CMK (cell line): ENCODE measurements around the gene ALPI.
"Not testable (repeated sequence)": the region's sequence is repeated elsewhere in the genome, so short reads cannot be mapped to it uniquely, and the experiment has no call there.

Source experiments
- DNase-seq: peaks from one replicate; pipeline ENCODE4 v3.0.0-alpha.2; 2010; ENCODE audit warnings: low read depth

ALPI gene

GRCh38 chr2:232443047-232443446 is 12.9 kb upstream of the ALPI start:
- DNase-seq: not testable (repeated sequence)

DNA sequence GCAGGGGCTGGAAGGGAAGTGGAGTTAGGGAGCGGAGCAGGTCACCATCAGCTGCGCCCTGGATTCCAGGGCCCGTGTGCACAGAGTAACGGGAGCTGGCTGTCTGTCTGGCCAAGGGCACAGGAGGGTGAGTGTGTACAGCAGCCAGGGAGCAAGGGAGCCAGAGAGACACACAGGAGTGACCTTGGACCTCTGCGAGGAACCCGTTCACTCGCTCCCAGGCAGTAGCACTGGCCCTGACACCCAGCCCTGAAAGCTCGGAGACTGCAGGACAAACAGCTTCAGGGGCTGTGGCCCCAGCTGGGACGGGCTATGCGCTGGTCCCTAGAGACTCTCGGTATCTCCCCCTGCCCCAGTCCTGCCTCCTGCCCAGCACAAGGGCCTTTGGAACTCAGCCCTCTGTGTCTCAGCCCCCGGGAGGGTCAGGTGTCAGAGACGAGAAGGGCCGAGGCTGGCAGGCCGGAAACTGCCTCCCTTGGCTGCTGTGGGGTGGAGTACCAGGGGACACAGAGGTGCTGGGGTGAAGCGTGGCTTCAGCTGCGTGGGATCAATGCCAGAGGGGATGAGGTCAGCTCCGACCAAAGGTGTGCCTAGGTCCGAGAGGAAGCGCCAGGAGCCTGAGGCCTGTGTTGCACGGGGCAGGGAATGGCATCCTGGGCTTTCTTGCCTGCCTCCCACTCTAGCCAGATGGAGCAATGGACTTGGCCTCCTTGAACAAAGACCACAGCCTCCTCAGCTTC is 12.1 kb upstream of the ALPI start:
- DNase-seq: not testable (repeated sequence)

DNA sequence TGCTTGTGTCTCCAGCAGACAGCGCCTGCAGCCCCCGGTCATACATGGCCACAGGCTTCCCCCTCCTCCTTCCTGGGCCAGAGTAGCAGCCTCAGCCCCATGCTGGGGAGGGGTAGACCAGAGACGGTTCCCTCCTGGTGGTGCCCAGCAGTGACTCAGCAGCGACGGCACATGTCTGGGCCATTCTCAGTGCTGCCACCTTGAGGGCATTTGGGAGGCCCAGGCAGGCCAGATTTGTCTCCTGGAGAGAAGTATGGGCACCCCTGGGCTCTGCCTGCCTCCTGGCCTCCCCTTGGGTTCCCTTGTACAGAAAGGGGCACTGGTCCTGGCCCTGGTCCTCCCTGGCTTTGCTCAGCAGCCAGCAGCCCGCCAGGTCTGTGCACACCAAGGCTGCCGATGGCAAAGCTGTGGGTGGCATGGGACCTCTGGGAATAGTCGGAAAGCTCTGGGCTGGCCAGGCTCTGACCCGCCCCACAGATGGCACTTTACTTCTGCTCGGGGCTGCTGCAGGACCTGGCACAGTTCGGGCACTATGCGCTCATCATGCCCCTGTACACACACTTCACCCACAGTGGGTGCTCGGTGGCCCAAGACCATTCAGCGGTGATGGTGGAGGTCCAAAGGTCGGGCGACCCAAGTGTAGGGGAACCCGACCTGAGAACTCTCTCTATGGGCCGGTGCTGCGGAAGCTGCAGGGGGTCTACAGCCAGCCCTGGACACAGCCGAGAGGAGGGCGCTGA is 11.4 kb upstream of the ALPI start:
- DNase-seq: no peak

- DNase-seq: not testable (repeated sequence)
Measured at GRCh38 chr2:232445149-232445885, 10.6 kb upstream of the ALPI start.

- DNase-seq: not testable (repeated sequence)
Measured at GRCh38 chr2:232446266-232446777, 9.6 kb upstream of the ALPI start.

DNA sequence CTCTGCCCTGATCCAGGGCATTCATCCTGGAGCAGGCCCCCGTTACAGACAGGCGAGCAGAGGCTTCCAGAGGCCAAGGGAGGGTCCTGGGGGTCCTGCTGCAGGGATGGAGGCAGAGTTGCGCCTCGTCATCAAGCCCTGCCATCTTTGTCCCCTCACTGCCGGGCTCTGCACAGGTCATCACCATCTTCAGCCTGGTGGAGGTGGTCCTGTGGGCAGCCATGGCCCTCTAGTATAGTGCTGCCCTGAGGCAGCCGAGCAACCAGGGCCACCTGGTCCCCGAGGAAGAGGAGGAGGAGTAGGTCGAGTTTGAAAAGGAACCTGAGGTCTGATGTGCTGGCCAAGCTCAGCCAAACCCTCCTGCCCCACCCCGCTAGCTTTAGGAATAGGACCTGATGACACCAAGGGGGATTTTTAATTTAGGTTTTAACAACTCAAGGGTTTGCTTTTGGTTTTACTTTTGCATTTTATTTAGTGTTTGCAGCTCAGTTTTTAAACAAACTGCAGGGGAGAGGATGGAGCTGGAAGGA is 8.8 kb upstream of the ALPI start:
- no peak for DNase-seq

DNA sequence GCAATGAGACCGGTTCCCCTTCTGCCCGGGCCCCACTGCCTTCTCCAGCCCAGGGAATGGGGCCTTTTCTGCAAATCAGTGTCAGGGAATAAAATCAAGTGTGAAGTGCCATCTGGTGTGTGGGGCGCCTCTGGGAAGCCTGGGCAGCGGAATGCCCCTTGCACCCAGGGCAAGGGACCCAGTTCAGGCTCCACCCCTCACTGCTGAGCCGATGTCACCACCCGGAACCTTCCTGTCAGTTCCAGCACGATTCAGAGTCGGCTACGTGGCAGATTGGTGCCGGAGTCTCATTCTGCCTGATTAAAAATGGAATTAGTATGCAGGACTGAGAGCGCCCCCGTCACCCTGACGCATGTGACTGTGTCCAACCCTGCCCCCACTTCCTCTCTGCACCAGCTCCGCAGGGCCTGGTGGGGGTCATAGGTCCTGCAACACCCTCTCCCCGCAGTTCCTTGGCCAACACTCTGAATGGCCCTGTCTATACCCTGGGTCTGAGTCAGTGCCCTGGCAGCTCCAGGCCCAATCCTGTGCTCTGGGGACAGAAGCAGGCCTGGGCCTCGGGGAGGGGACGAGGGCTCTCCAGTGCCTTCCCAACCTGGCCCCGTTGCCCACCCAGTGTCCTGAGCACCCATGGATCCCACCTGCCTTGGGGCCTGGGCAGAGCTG is 8.2 kb upstream of the ALPI start:
- DNase-seq: no peak

GRCh38 chr2:232448304-232448690 is 7.7 kb upstream of the ALPI start:
- no peak for DNase-seq

GRCh38 chr2:232449964-232450363 is 6.0 kb upstream of the ALPI start:
- no peak for DNase-seq

- DNase-seq: not testable (repeated sequence)
Measured at GRCh38 chr2:232451645-232452044, 4.3 kb upstream of the ALPI start.

DNA sequence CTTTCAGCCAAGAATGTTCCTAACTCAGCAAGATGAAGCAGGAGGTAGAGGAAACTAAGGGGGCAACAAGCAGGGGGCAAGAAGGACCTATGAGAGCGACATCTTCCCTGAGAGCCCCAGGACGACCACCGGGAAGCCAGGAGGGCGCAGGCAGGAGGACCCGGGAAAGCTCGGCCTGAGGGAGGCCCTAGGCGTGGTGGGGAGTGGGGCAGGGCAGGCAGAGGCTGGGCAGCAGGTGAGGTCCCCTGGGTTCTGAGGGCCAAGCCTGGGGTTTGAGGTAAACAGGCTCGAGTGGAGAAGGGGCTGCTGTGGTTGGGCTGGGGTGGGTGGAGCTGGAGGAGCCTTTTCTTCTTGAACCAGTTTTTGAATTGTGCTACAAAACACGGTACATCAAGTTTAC is 1.3 kb upstream of the ALPI start:
- no peak for DNase-seq

DNA sequence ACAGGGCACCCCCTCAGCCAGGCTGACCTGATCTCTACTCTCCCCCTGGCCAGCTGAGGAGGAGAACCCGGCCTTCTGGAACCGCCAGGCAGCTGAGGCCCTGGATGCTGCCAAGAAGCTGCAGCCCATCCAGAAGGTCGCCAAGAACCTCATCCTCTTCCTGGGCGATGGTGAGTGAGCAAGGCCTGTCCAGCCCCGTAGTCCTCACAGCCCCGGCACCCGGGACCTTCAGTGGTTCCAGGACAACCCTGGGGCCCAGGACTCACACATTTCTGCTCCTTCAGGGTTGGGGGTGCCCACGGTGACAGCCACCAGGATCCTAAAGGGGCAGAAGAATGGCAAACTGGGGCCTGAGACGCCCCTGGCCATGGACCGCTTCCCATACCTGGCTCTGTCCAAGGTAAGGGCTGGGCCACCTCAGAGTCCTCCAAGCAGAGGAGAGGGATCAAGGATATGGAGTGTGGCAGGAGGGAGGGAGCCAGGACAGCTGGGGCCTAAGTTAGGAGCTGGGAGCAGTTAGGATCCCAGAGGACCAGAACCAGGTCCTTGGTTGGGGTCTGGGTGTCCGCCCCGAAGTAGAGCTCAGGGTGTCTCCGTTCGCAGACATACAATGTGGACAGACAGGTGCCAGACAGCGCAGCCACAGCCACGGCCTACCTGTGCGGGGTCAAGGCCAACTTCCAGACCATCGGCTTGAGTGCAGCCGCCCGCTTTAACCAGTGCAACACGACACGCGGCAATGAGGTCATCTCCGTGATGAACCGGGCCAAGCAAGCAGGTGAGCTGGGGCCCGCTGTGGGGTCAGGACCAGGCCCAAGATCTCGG is 555 bp downstream of the ALPI start:
- DNase-seq: no peak

DNA sequence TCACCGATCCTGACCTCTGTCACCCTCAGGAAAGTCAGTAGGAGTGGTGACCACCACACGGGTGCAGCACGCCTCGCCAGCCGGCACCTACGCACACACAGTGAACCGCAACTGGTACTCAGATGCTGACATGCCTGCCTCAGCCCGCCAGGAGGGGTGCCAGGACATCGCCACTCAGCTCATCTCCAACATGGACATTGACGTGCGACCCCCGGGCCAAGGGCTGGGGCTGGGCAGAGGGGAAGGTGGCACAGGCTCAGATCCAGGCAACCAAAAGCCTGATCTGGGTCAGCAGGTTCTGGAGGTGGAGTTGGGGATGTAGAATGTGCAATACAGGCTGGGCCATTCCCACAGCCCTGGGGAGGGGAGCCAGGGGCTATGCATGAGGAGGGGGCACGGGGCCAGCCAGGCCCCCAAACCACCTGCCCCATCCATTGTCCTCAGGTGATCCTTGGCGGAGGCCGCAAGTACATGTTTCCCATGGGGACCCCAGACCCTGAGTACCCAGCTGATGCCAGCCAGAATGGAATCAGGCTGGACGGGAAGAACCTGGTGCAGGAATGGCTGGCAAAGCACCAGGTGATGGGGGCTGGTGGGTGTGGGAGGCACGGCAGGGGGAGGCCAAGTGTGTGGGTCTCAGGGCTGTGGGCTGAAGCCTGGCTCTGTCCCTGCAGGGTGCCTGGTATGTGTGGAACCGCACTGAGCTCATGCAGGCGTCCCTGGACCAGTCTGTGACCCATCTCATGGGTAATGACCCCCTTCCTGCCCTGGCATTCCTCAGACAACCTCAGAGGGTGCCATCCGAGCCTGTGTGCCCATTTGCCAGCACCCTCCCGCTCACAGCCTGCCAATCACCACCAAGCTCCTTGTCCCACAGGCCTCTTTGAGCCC is 1.4 kb downstream of the ALPI start:
- DNase-seq: no peak

- no peak for DNase-seq
Measured at GRCh38 chr2:232458051-232458660, 2.2 kb downstream of the ALPI start.

DNA sequence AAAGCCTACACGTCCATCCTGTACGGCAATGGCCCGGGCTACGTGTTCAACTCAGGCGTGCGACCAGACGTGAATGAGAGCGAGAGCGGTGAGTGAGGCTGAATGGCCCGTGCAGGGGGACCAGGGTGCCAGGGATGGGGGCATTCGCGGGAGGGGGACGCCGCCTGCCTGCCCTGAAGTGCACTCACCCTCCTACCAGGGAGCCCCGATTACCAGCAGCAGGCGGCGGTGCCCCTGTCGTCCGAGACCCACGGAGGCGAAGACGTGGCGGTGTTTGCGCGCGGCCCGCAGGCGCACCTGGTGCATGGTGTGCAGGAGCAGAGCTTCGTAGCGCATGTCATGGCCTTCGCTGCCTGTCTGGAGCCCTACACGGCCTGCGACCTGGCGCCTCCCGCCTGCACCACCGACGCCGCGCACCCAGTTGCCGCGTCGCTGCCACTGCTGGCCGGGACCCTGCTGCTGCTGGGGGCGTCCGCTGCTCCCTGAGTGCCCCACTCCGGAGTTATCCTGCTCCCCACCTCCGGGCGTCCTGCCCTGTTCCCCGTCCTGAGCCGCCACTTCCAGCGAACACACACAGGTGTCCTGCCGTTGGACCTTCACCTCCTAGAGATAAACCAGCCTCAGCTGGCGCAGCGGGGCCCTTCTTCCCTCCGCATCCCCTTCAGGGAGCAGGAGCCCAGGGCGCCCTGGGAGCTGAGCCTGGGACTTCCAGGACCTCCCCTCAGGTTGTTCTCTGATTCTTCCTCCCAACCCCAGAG is 2.9 kb downstream of the ALPI start:
- no peak for DNase-seq

DNA sequence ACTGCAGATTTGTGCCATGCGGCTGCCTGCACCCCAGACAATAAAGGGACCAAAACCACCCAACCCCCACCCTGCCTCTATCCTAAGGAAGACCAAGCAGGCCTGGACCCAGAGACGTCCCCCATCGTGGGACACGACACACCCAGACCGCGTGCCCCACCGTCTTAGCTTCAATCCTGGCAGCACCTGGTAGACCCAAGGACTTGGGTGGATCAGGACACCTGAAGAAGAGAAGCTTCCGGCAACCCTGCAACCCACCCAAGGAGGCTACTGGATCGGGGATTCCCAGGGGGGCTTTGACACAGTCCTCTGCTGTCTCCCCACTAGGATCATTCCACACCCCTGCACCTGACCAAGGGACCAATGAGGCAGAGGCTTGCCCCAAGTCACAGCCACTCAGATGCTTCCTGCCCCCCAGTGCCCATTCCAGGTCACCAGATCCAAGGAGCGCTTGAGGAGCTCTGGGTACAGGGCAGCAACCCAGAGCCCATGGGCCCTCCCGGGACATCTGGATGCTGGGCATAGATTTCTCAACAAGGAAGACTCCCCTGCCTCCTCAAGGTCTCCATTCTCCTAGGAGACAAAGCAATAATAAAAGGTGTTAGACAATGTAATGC is 3.6 kb downstream of the ALPI start:
- no peak for DNase-seq

DNA sequence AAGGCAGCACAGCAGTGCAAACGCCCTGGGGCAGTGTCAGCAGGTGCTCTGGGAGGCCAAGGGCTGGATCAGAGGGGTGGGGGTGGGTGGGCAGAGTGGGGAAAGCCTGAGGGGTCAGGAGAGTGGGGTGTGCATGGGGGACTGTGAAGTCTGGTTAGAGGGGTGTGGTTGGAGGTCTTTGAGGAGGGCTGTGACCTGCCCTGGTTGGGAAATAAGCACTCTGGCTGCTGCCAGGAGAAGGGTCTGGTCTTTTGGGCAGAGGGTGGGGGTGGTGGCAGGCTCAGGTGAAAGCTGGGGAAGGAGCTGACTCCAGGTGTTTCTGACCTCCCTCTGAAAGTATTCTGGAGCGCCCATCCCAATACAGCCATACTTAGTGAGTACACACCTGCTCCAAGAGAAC is 4.2 kb downstream of the ALPI start:
- no peak for DNase-seq
